ENCODE data around the gene POM121C. TPM values are rescaled to one million over a fixed set of nuclear protein-coding genes. Genes with fewer than 3 reads are reported as not detected.
A peak's percentile ranks its signal among the peaks of the same experiment; 100 is the strongest.
"Not testable (repeated sequence)": the region's sequence is repeated elsewhere in the genome, so short reads cannot be mapped to it uniquely, and the experiment has no call there.

POM121C gene
- total RNA-seq, 2 experiments from 2014 or later: 82.2 to 87.3 TPM

GRCh38 chr7:75460541-75460940 lies 25.6 kb downstream of the POM121C start:
- H3K4me3 Mint-ChIP-seq; POLR2A ChIA-PET; H3K4me1 Mint-ChIP-seq; DNase-seq; H3K27me3 Mint-ChIP-seq; H3K27ac Mint-ChIP-seq; ATAC-seq (ENCODE audit: low read depth); H3K9me3 Mint-ChIP-seq; H3K36me3 Mint-ChIP-seq: not testable (repeated sequence)

DNA sequence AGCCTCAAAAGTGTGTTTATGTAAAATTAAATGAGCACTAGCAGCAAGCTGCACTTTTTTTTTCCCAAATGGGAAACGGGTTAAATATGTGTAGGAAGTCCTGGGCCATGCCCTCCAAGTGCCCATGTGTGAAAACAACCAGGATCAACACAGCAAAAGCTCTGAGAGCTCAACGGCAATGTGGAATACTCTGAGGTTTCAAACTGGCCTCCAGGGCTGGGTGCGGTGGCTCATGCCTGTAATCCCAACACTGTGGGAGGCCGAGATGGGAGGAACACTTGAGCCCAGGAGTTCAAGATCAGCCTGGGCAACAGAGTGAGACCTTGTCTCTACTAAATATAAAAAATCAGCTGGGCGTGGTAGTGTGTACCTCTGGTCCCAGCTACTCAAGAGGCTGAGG lies 28.1 kb downstream of the POM121C start:
- H3K27me3 Mint-ChIP-seq, POLR2A ChIA-PET: not testable (repeated sequence)

DNA sequence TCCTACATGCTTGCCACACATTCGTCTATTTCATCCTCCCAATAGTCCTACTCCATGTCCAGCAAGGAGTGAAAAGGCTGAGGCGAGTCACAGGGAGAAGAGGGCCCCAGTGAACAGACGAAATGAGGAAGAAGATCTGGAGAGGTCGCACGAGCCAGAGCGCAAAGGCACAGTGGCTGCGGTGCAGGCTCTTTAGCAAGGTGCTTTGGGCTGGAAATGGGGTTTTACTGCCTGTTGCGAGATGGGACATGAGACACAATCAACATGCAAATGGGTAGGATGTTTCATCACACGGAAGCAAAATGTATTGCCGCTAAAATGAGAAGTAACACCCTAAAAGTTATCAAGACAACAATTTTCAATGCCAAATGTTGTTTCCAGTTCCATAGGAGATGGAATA lies 29.7 kb downstream of the POM121C start:
- H3K27ac Mint-ChIP-seq; POLR2A ChIA-PET; H3K36me3 Mint-ChIP-seq; H3K4me1 Mint-ChIP-seq; ATAC-seq (ENCODE audit: low read depth); DNase-seq; H3K9me3 Mint-ChIP-seq; H3K4me3 Mint-ChIP-seq; H3K27me3 Mint-ChIP-seq: not testable (repeated sequence)

More for the DNA sequence above, 28.1 kb downstream of the POM121C start:
- H3K9me3 Mint-ChIP-seq; H3K36me3 Mint-ChIP-seq; H3K4me3 Mint-ChIP-seq; H3K4me1 Mint-ChIP-seq; ATAC-seq (ENCODE audit: low read depth); DNase-seq; H3K27ac Mint-ChIP-seq: not testable (repeated sequence)

DNA sequence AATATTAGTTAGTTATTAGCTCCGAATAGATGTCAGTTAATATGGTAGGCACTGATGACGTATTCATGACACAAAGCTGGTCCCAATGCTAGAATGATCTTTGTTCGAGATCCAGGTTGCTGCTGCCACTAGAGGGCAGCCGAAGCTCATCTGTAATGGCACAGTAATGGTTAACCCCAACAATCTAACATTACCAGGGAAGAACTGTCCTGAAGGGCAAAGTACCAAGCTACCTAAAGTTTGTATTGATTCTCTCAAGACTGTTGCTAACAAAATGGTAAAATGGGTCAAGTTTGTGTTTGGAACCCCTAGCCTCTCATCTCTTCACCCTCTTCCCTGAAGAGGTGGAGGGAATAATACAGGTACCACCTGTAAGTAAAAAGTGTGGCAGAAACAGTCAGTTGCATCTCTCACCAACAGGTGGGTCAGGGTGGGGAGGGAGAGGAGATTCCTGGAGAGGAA lies 33.6 kb downstream of the POM121C start:
- POLR2A ChIA-PET, H3K27me3 Mint-ChIP-seq, DNase-seq, H3K36me3 Mint-ChIP-seq, H3K4me1 Mint-ChIP-seq, H3K4me3 Mint-ChIP-seq, H3K9me3 Mint-ChIP-seq, H3K27ac Mint-ChIP-seq: not testable (repeated sequence)
- peak; percentile 82 for ATAC-seq (ENCODE audit: low read depth)

- ATAC-seq (ENCODE audit: low read depth); POLR2A ChIA-PET; H3K27ac Mint-ChIP-seq; H3K4me1 Mint-ChIP-seq; H3K9me3 Mint-ChIP-seq; H3K36me3 Mint-ChIP-seq; DNase-seq; H3K27me3 Mint-ChIP-seq; H3K4me3 Mint-ChIP-seq: not testable (repeated sequence)
These were observed 36.2 kb downstream of the POM121C start for GRCh38 chr7:75449946-75450345.

DNA sequence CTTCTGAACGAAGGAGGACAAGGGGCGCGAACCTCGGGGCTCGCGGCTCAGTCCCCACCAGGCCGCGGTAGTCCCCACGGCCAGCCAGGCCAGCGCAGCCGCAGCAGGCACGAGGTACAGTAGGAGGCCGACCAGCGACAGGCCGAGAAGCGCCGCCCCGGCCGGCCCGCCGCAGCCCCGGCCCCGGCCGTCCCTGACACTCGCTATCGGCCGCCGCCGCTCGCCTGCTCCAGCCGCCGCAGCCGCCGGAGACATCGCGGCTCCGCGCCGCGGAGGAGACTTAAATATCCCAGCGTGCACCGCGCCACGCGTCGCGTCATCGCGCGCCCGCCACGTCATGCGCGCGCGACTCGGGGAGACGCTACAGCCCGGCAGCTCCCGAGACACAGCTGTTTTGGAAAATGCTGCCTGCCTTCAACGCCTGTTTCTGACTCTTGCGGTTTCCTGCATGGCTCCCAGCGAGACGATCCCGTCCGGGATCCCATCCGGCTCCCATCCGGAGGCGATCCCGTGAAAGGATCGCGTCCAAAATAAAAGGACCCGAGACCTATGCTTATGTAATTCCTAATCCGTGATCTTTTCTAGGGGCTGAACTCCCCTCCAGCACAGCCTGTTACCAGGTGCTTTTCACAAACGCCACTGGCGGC lies 43.5 kb downstream of the POM121C start:
- H3K36me3 Mint-ChIP-seq: peaks cover 14% of the 10 kb centered on the region
- H3K27ac Mint-ChIP-seq: peak overlapping the region; percentile 88
- peak overlapping the region; percentile 92 for H3K4me3 Mint-ChIP-seq
- peak; percentile 63 for DNase-seq
- H3K9me3 Mint-ChIP-seq, H3K4me1 Mint-ChIP-seq, H3K27me3 Mint-ChIP-seq, POLR2A ChIA-PET: not testable (repeated sequence)
- peak; percentile 93 for ATAC-seq (ENCODE audit: low read depth)

GRCh38 chr7:75442101-75442464 lies 44.0 kb downstream of the POM121C start:
- H3K27me3 Mint-ChIP-seq, DNase-seq, H3K9me3 Mint-ChIP-seq, H3K4me1 Mint-ChIP-seq, POLR2A ChIA-PET: not testable (repeated sequence)
- Mint-ChIP-seq H3K27ac (peak overlapping the region; percentile 94), H3K4me3 (peak overlapping the region; percentile 90), H3K36me3 (peaks cover 14% of the 10 kb centered on the region)
- ATAC-seq (ENCODE audit: low read depth): peak; percentile 50

- H3K36me3 Mint-ChIP-seq: peaks cover 26% of the 10 kb centered on the region
- H3K4me3 Mint-ChIP-seq; POLR2A ChIA-PET; ATAC-seq (ENCODE audit: low read depth); H3K4me1 Mint-ChIP-seq; H3K27me3 Mint-ChIP-seq; H3K27ac Mint-ChIP-seq; H3K9me3 Mint-ChIP-seq; DNase-seq: not testable (repeated sequence)
These were observed 47.1 kb downstream of the POM121C start for GRCh38 chr7:75439000-75439399.

GRCh38 chr7:75423481-75423880 lies 62.6 kb downstream of the POM121C start:
- H3K9me3 Mint-ChIP-seq; H3K27me3 Mint-ChIP-seq; DNase-seq; H3K27ac Mint-ChIP-seq; POLR2A ChIA-PET; ATAC-seq (ENCODE audit: low read depth); H3K36me3 Mint-ChIP-seq; H3K4me3 Mint-ChIP-seq; H3K4me1 Mint-ChIP-seq: not testable (repeated sequence)

DNA sequence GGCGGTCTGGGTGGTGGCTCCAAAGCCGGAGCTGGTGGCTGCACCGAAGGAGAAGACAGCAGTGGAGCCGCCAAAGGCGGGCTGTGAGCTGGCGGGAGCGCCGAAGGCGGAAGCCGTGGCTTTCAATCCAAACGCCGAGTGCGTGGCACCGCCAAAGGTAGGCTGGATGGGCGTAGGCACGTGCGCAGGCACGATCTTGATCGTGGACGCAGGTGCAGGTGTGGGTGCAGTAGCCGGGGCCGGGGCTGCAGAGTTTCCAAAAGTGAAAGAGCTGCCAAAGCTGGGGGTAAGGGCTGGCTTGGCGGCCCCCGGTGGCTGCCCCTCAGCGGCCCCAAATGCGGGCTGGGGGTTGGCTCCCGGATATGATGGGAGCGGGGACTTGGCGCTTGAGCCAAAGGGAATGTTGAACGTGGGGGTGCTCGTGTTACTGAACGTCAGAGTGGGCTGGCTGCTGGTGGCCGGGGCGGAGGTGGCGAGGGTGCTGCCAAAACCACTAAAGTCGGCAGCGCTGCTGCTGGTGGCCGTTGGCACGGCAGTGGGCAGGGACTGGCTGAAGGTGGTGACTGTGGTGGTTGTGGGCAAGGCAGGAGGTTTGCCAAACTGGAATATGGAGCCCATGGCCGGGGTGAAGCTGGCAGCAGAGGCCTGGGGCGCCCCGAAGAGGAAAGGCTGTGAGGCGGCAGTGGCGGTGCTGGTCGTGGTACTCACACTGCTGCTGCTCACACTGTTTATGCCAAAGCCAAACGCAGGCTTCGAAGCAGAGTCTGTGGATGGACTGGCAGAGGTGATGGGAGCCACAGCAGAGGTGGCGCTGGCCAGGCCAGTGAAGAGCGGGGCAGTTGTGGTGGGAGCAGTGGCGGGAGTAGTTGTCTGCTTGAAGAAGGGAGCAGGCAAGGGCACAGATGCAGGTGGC lies 64.0 kb downstream of the POM121C start:
- DNase-seq; H3K4me1 Mint-ChIP-seq; H3K27ac Mint-ChIP-seq; H3K9me3 Mint-ChIP-seq; H3K4me3 Mint-ChIP-seq; H3K36me3 Mint-ChIP-seq; H3K27me3 Mint-ChIP-seq; POLR2A ChIA-PET; ATAC-seq (ENCODE audit: low read depth): not testable (repeated sequence)

DNA sequence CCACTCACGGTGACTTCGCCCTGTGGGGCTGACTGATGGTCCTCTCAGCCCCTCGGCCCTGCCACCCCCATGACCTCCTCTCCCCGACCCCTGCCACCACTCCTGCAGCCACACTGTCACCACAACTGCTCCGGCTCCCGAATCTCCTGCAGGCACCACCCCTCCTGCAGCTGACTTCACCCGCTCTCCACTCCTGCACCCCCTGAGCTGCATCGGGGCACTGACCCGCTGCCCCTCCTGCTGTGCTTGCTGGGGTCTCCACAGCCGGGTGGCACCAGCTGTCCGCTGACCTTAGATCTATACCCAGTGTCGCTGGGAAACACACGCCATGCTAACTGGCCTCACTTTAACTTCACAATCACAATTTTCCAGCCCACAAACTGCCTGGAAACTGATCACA lies 65.9 kb downstream of the POM121C start:
- POLR2A ChIA-PET; H3K27ac Mint-ChIP-seq; H3K9me3 Mint-ChIP-seq; H3K4me1 Mint-ChIP-seq; DNase-seq; H3K36me3 Mint-ChIP-seq; ATAC-seq (ENCODE audit: low read depth); H3K4me3 Mint-ChIP-seq; H3K27me3 Mint-ChIP-seq: not testable (repeated sequence)

DNA sequence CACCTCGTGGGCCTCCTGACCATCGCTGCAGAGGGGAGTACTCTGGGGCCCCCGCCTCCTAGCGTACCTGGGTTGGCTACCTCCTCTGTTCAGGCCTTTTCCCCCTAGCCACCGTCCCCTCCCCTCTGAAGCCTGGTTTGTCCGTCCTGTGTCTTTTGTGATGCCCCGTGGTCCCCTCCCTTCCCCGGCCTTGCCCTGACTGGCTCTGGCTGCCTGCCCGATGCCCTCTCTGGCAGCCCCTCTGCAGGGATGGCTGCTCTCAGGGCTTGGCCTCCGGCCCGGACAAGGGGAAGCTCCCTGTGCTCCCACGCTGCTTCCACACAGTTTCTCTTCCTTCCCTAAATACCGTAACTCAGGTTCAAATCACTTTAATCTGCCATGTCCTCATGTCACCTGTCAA lies 66.4 kb downstream of the POM121C start:
- ATAC-seq (ENCODE audit: low read depth); H3K36me3 Mint-ChIP-seq; H3K27me3 Mint-ChIP-seq; H3K9me3 Mint-ChIP-seq; H3K27ac Mint-ChIP-seq; DNase-seq; POLR2A ChIA-PET; H3K4me3 Mint-ChIP-seq; H3K4me1 Mint-ChIP-seq: not testable (repeated sequence)

DNA sequence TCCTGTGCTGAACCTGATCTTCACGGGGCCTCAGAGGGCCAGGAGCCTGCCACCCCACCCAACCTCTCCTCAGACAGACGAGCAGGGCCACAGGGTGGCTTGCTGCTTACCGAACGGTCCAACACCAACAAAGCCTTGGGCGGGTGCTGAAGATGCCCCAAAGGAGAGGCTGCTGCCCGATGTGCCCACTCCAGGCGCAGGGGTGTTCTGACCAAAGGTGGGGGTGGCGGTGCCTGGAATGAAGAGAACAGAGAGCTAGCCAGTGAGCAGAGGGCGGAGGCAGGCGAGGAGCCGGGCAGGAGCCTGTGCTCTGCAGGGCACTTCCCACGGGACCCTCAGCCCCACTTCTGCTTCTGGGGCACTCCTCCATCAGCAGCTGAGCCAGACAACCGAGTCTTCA lies 66.9 kb downstream of the POM121C start:
- H3K36me3 Mint-ChIP-seq; H3K4me3 Mint-ChIP-seq; DNase-seq; H3K9me3 Mint-ChIP-seq; POLR2A ChIA-PET; H3K4me1 Mint-ChIP-seq; H3K27ac Mint-ChIP-seq; H3K27me3 Mint-ChIP-seq; ATAC-seq (ENCODE audit: low read depth): not testable (repeated sequence)

- POLR2A ChIA-PET; ATAC-seq (ENCODE audit: low read depth); DNase-seq; H3K9me3 Mint-ChIP-seq; H3K27me3 Mint-ChIP-seq; H3K27ac Mint-ChIP-seq; H3K36me3 Mint-ChIP-seq; H3K4me1 Mint-ChIP-seq; H3K4me3 Mint-ChIP-seq: not testable (repeated sequence)
These were observed 67.7 kb downstream of the POM121C start for GRCh38 chr7:75418292-75418858.
